SK-N-MC (cell line): ENCODE data around the gene ELOVL6.

Experiments used
- EZH2 ChIP-seq: fragments of 200-600 bp; sonication (generic); IDR thresholded peaks from one replicate; pipeline ENCODE4 v1.6.1; 2017; ENCODE audit warnings: antibody characterized with exemption
- POLR2AphosphoS5 ChIP-seq: IDR thresholded peaks from 2 replicates; pipeline ENCODE4 v1.6.1; 2012; ENCODE audit warnings: mild to moderate bottlenecking, low read depth, low read length, borderline replicate concordance

GRCh38 chr4:110208419-110208818 lies 10.0 kb upstream of the ELOVL6 start:
- no peak for TF ChIP-seq EZH2
- no peak for TF ChIP-seq POLR2AphosphoS5
